K562 (cell line): Measurements from ENCODE around the gene RAB4B. TPM values are rescaled to one million over a fixed set of nuclear protein-coding genes. Genes with fewer than 3 reads are reported as not detected.

Experiments used
- CBX2 ChIP-seq: fragments of 200-600 bp; sonication (generic); IDR thresholded peaks from one replicate; pipeline ENCODE4 v1.6.1; 2012; ENCODE audit warnings: mild to moderate bottlenecking, low read length, inconsistent platforms; ENCODE audit not compliant: insufficient read depth, poor library complexity, severe bottlenecking
- L3MBTL2 ChIP-seq: fragments of 450-650 bp; IDR thresholded peaks from 2 replicates; pipeline ENCODE4 v1.6.1; 2016; ENCODE audit warnings: mild to moderate bottlenecking, moderate library complexity
- MGA ChIP-seq: fragments of 450-650 bp; IDR thresholded peaks from 2 replicates; pipeline ENCODE4 v1.6.1; 2016; ENCODE audit warnings: mild to moderate bottlenecking, moderate library complexity
- NEUROD1 ChIP-seq: fragments of 150-350 bp; IDR thresholded peaks from 2 replicates; pipeline ENCODE4 v1.6.1; 2014; ENCODE audit warnings: borderline replicate concordance, low read length, low read depth; ENCODE audit not compliant: partially characterized antibody
- SNIP1 ChIP-seq: fragments of 450-650 bp; IDR thresholded peaks from 2 replicates; pipeline ENCODE4 v1.7.1; 2017; ENCODE audit warnings: low read depth, mild to moderate bottlenecking
- TCF3 ChIP-seq: sonication (generic); formaldehyde crosslinking; IDR thresholded peaks from 2 replicates; pipeline ENCODE4 v1.4.0; 2020; ENCODE audit warnings: mild to moderate bottlenecking, missing genetic modification reagents
- polyA plus RNA-seq, 8 experiments: library from polyadenylated mRNA; depleted of rRNA in 4 of 8; stranded (reverse) in 5 of 8; unstranded in 3 of 8; fragments of >200 nt; fragmentation: Nextera tagmentation in 2 of 8; fragmentation: Illumina TruSeq in 1 of 8; extraction: Ambion mirVana in 2 of 8; extraction: Trizol in 1 of 8; gene quantifications; 2 replicates each; pipeline versions ENCODE4 v1.2.1 to v1.2.3, GENCODE V29; 2011 to 2014; ENCODE audit warnings: inconsistent platforms in 1 of 8, missing spikeins in 1 of 8
- total RNA-seq, 7 experiments: library from RNA; depleted of rRNA in 6 of 7; stranded (reverse); fragments of >200 nt in 6 of 7; fragmentation: Illumina TruSeq in 2 of 7; extraction: Trizol in 2 of 7; gene quantifications; 2 replicates each; pipeline versions ENCODE4 v1.2.1 to v1.2.3, GENCODE V29; 2011 to 2021; ENCODE audit warnings: low replicate concordance in 1 of 7
- TF ChIP-seq, protein P1 (sequence below), 2 experiments: fragments of 450-650 bp; IDR thresholded peaks; 2 replicates each; pipeline ENCODE4 v1.6.1; 2016; ENCODE audit warnings: mild to moderate bottlenecking in 2 of 2, borderline replicate concordance in 1 of 2, low read depth in 1 of 2, moderate library complexity in 1 of 2

RAB4B gene
- total and polyA plus RNA-seq, 9 of the 15 experiments (the other 6 are each of a cell fraction or from before 2014, with no cell fraction given) = 0.28 to 20.4 (median 9.0) TPM

GRCh38 chr19:40797963-40798682, 20.1 kb downstream of the RAB4B start (continued):
- TF ChIP-seq MGA (peak; percentile 92; the same call in 1 of the 2 replicates), TCF3 (no peak), CBX2 (no peak), NEUROD1 (no peak), SNIP1 (no peak), L3MBTL2 (peak; percentile 88)
- TF ChIP-seq, protein P1, sequence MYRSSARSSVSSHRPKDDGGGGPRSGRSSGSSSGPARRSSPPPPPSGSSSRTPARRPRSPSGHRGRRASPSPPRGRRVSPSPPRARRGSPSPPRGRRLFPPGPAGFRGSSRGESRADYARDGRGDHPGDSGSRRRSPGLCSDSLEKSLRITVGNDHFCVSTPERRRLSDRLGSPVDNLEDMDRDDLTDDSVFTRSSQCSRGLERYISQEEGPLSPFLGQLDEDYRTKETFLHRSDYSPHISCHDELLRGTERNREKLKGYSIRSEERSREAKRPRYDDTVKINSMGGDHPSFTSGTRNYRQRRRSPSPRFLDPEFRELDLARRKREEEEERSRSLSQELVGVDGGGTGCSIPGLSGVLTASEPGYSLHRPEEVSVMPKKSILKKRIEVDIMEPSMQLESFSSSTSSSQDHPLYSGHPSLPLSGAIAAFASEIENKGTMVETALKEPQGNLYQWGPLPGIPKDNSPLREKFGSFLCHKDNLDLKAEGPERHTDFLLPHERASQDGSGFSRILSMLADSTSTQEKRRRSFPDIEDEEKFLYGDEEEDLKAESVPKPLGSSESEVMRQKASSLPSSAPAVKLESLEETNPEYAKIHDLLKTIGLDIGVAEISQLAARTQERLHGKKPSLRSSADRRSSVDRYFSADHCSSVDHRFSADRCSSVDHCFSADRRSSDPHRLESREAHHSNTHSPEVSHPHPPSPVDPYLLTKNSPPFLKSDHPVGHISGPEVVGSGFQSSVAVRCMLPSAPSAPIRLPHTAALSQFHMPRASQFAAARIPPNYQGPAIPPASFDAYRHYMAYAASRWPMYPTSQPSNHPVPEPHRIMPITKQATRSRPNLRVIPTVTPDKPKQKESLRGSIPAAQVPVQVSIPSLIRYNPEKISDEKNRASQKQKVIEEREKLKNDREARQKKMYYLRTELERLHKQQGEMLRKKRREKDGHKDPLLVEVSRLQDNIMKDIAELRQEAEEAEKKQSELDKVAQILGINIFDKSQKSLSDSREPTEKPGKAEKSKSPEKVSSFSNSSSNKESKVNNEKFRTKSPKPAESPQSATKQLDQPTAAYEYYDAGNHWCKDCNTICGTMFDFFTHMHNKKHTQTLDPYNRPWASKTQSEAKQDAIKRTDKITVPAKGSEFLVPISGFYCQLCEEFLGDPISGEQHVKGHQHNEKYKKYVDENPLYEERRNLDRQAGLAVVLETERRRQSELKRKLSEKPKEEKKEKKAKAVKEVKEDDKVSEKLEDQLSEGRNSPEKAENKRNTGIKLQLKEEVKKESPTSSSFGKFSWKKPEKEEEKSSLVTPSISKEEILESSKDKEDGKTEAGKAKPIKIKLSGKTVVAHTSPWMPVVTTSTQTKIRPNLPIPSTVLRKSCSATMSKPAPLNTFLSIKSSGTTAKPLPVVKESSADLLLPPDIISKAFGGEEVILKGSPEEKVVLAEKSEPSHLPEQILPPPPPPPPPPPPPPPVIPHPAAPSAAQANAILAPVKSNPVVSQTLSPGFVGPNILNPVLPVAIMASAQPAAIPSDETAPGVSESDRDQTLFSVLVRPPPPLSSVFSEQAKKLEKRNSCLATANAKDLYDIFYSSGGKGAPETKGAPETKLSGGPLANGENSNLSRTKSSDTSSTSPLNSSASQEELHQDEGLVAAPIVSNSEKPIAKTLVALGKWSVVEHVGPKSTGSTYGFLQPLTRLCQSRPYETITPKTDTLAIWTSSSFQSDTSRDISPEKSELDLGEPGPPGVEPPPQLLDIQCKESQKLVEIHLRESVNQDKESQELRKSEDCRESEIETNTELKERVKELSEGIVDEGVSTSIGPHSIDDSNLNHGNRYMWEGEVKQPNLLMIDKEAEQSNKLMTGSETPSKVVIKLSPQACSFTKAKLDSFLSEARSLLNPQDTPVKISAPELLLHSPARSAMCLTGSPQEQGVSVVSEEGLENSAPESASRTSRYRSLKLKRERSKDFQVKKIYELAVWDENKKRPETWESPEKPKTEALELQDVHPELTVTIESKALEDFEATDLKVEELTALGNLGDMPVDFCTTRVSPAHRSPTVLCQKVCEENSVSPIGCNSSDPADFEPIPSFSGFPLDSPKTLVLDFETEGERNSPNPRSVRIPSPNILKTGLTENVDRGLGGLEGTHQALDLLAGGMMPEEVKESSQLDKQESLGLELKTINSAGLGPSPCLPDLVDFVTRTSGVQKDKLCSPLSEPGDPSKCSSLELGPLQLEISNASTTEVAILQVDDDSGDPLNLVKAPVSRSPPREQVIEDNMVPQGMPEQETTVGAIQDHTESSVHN (IDR thresholded peaks at IDR 0.05; ENCODE audit: borderline replicate concordance in 1 of 2, low read depth in 1 of 2) = no peak
